ENCODE measurements around the gene DPH2.

Gene DPH2
- total RNA-seq, result 14.3 to 19.9 (median 16.4) reads per million in 3 donors

- peak within 1 kb of the TSS; percentile 55 for H3K27ac ChIP-seq (ENCODE audit: insufficient read depth, low read length, poor library complexity, severe bottlenecking)
- peak within 1 kb of the TSS; percentile 64 for H3K4me3 ChIP-seq (ENCODE audit: insufficient read depth, low read depth, low read length, poor library complexity, severe bottlenecking)
- peaks cover 10% of the 10 kb centered on the region for H3K36me3 ChIP-seq (ENCODE audit: control insufficient read depth, insufficient read depth, low read length)
- H3K4me1 ChIP-seq (ENCODE audit: control insufficient read depth, insufficient read depth, low read length, poor library complexity, severe bottlenecking), result peaks cover 13% of the 10 kb centered on the region
- H3K27me3 ChIP-seq (replicated peaks; ENCODE audit: control insufficient read depth, insufficient read depth, low read length, poor library complexity, severe bottlenecking), result no peaks in the 10 kb centered on the region
- H3K9me3 ChIP-seq (ENCODE audit: control insufficient read depth, low read length), result no peaks in the 10 kb centered on the region
- peak; percentile 88 to 95 (median 92) for DNase-seq
Observed at GRCh38 chr1:43969746-43970466, at the start of gene DPH2. TSS of gene DPH2 (plus strand) at chr1:43970010. CDS start at chr1:43970176, 166 bp downstream.

GRCh38 chr1:43921022-43921421, 48.8 kb upstream of the DPH2 start:
- no peak overlapping the region for H3K27ac ChIP-seq (ENCODE audit: insufficient read depth, low read length, poor library complexity, severe bottlenecking)
- no peaks in the 10 kb centered on the region for H3K9me3 ChIP-seq (ENCODE audit: control insufficient read depth, low read length)
- peaks cover 3% of the 10 kb centered on the region for H3K36me3 ChIP-seq (ENCODE audit: control insufficient read depth, insufficient read depth, low read length)
- no peaks in the 10 kb centered on the region for H3K27me3 ChIP-seq (replicated peaks; ENCODE audit: control insufficient read depth, insufficient read depth, low read length, poor library complexity, severe bottlenecking)
- no peak for DNase-seq
- no peak overlapping the region for H3K4me3 ChIP-seq (ENCODE audit: insufficient read depth, low read depth, low read length, poor library complexity, severe bottlenecking)
- H3K4me1 ChIP-seq (ENCODE audit: control insufficient read depth, insufficient read depth, low read length, poor library complexity, severe bottlenecking), result no peaks in the 10 kb centered on the region

GRCh38 chr1:43924516-43924915, 45.3 kb upstream of the DPH2 start:
- H3K4me1 ChIP-seq (ENCODE audit: control insufficient read depth, insufficient read depth, low read length, poor library complexity, severe bottlenecking), result no peaks in the 10 kb centered on the region
- no peak for DNase-seq
- no peaks in the 10 kb centered on the region for H3K27me3 ChIP-seq (replicated peaks; ENCODE audit: control insufficient read depth, insufficient read depth, low read length, poor library complexity, severe bottlenecking)
- H3K27ac ChIP-seq (ENCODE audit: insufficient read depth, low read length, poor library complexity, severe bottlenecking), result no peak overlapping the region
- H3K4me3 ChIP-seq (ENCODE audit: insufficient read depth, low read depth, low read length, poor library complexity, severe bottlenecking), result no peak overlapping the region
- no peaks in the 10 kb centered on the region for H3K9me3 ChIP-seq (ENCODE audit: control insufficient read depth, low read length)
- H3K36me3 ChIP-seq (ENCODE audit: control insufficient read depth, insufficient read depth, low read length), result peaks cover 3% of the 10 kb centered on the region

- no peaks in the 10 kb centered on the region for H3K4me1 ChIP-seq (ENCODE audit: control insufficient read depth, insufficient read depth, low read length, poor library complexity, severe bottlenecking)
- no peak for DNase-seq
- H3K9me3 ChIP-seq (ENCODE audit: control insufficient read depth, low read length), result no peaks in the 10 kb centered on the region
- no peaks in the 10 kb centered on the region for H3K27me3 ChIP-seq (replicated peaks; ENCODE audit: control insufficient read depth, insufficient read depth, low read length, poor library complexity, severe bottlenecking)
- no peak overlapping the region for H3K4me3 ChIP-seq (ENCODE audit: insufficient read depth, low read depth, low read length, poor library complexity, severe bottlenecking)
- H3K36me3 ChIP-seq (ENCODE audit: control insufficient read depth, insufficient read depth, low read length), result peaks cover 3% of the 10 kb centered on the region
- no peak overlapping the region for H3K27ac ChIP-seq (ENCODE audit: insufficient read depth, low read length, poor library complexity, severe bottlenecking)
Observed at GRCh38 chr1:43925846-43926245, 44.0 kb upstream of the DPH2 start.

- peaks cover 9% of the 10 kb centered on the region for H3K27me3 ChIP-seq (replicated peaks; ENCODE audit: control insufficient read depth, insufficient read depth, low read length, poor library complexity, severe bottlenecking)
- no peak overlapping the region for H3K27ac ChIP-seq (ENCODE audit: insufficient read depth, low read length, poor library complexity, severe bottlenecking)
- H3K4me1 ChIP-seq (ENCODE audit: control insufficient read depth, insufficient read depth, low read length, poor library complexity, severe bottlenecking), result peaks cover 7% of the 10 kb centered on the region
- H3K4me3 ChIP-seq (ENCODE audit: insufficient read depth, low read depth, low read length, poor library complexity, severe bottlenecking), result no peak overlapping the region
- DNase-seq, result no peak
- H3K36me3 ChIP-seq (ENCODE audit: control insufficient read depth, insufficient read depth, low read length), result peaks cover 3% of the 10 kb centered on the region
- H3K9me3 ChIP-seq (ENCODE audit: control insufficient read depth, low read length), result no peaks in the 10 kb centered on the region
Observed at GRCh38 chr1:43930168-43930948, 39.5 kb upstream of the DPH2 start.

- Histone ChIP-seq H3K9me3 (ENCODE audit: control insufficient read depth, low read length) (no peaks in the 10 kb centered on the region), H3K27me3 (replicated peaks; ENCODE audit: control insufficient read depth, insufficient read depth, low read length, poor library complexity, severe bottlenecking) (peaks cover 12% of the 10 kb centered on the region), H3K4me1 (ENCODE audit: control insufficient read depth, insufficient read depth, low read length, poor library complexity, severe bottlenecking) (peaks cover 9% of the 10 kb centered on the region), H3K36me3 (ENCODE audit: control insufficient read depth, insufficient read depth, low read length) (no peaks in the 10 kb centered on the region), H3K4me3 (ENCODE audit: insufficient read depth, low read depth, low read length, poor library complexity, severe bottlenecking) (no peak overlapping the region), H3K27ac (ENCODE audit: insufficient read depth, low read length, poor library complexity, severe bottlenecking) (no peak overlapping the region)
- no peak for DNase-seq
Observed at GRCh38 chr1:43930949-43931275, 38.9 kb upstream of the DPH2 start.

- H3K9me3 ChIP-seq (ENCODE audit: control insufficient read depth, low read length), result no peaks in the 10 kb centered on the region
- H3K27me3 ChIP-seq (replicated peaks; ENCODE audit: control insufficient read depth, insufficient read depth, low read length, poor library complexity, severe bottlenecking), result peaks cover 20% of the 10 kb centered on the region
- no peaks in the 10 kb centered on the region for H3K36me3 ChIP-seq (ENCODE audit: control insufficient read depth, insufficient read depth, low read length)
- H3K27ac ChIP-seq (ENCODE audit: insufficient read depth, low read length, poor library complexity, severe bottlenecking), result no peak overlapping the region
- H3K4me3 ChIP-seq (ENCODE audit: insufficient read depth, low read depth, low read length, poor library complexity, severe bottlenecking), result no peak overlapping the region
- DNase-seq, result no peak
- H3K4me1 ChIP-seq (ENCODE audit: control insufficient read depth, insufficient read depth, low read length, poor library complexity, severe bottlenecking), result peaks cover 15% of the 10 kb centered on the region
Observed at GRCh38 chr1:43931711-43932660, 37.8 kb upstream of the DPH2 start.

GRCh38 chr1:43932786-43933385, 36.9 kb upstream of the DPH2 start:
- Histone ChIP-seq H3K4me1 (ENCODE audit: control insufficient read depth, insufficient read depth, low read length, poor library complexity, severe bottlenecking) (peaks cover 15% of the 10 kb centered on the region), H3K4me3 (ENCODE audit: insufficient read depth, low read depth, low read length, poor library complexity, severe bottlenecking) (no peak overlapping the region), H3K27ac (ENCODE audit: insufficient read depth, low read length, poor library complexity, severe bottlenecking) (no peak overlapping the region), H3K36me3 (ENCODE audit: control insufficient read depth, insufficient read depth, low read length) (no peaks in the 10 kb centered on the region), H3K9me3 (ENCODE audit: control insufficient read depth, low read length) (no peaks in the 10 kb centered on the region), H3K27me3 (replicated peaks; ENCODE audit: control insufficient read depth, insufficient read depth, low read length, poor library complexity, severe bottlenecking) (peaks cover 20% of the 10 kb centered on the region)
- no peak for DNase-seq

- peaks cover 20% of the 10 kb centered on the region for H3K27me3 ChIP-seq (replicated peaks; ENCODE audit: control insufficient read depth, insufficient read depth, low read length, poor library complexity, severe bottlenecking)
- no peaks in the 10 kb centered on the region for H3K36me3 ChIP-seq (ENCODE audit: control insufficient read depth, insufficient read depth, low read length)
- no peak within 1 kb of the TSS for H3K27ac ChIP-seq (ENCODE audit: insufficient read depth, low read length, poor library complexity, severe bottlenecking)
- H3K4me3 ChIP-seq (ENCODE audit: insufficient read depth, low read depth, low read length, poor library complexity, severe bottlenecking), result no peak within 1 kb of the TSS
- peaks cover 15% of the 10 kb centered on the region for H3K4me1 ChIP-seq (ENCODE audit: control insufficient read depth, insufficient read depth, low read length, poor library complexity, severe bottlenecking)
- H3K9me3 ChIP-seq (ENCODE audit: control insufficient read depth, low read length), result no peaks in the 10 kb centered on the region
- no peak for DNase-seq
Observed at GRCh38 chr1:43933386-43934100, 36.3 kb upstream of the DPH2 start, which contains the start of gene ARTN. TSS of gene ARTN (plus strand) at chr1:43933801. CDS start at chr1:43935657, 1,856 bp downstream.

All from effector memory CD4-positive, alpha-beta T cell (primary cell).